Keratinocyte (primary cell): ENCODE data around the gene SFN.
"Not testable (repeated sequence)": the region's sequence is repeated elsewhere in the genome, so short reads cannot be mapped to it uniquely, and the experiment has no call there.

Experiments used
- EZH2 ChIP-seq: IDR thresholded peaks from one replicate; pipeline ENCODE4 v1.6.1; 2012; ENCODE audit warnings: inconsistent platforms, mild to moderate bottlenecking, low read length, moderate library complexity
- TF ChIP-seq, protein P1 (sequence below), 3 experiments: IDR thresholded peaks in 1 of 3; conservative IDR thresholded peaks in 1 of 3; optimal IDR thresholded peaks in 1 of 3; 2 replicates in 2 of 3; 3 replicates in 1 of 3; pipeline versions ENCODE3 to v1.5.1; 2011; ENCODE audit warnings: low read length in 3 of 3, mild to moderate bottlenecking in 3 of 3, moderate library complexity in 2 of 3, control low read depth in 1 of 3, inconsistent platforms in 1 of 3; ENCODE audit not compliant: insufficient read depth in 2 of 3; ENCODE audit errors: extremely low read depth in 1 of 3

DNA sequence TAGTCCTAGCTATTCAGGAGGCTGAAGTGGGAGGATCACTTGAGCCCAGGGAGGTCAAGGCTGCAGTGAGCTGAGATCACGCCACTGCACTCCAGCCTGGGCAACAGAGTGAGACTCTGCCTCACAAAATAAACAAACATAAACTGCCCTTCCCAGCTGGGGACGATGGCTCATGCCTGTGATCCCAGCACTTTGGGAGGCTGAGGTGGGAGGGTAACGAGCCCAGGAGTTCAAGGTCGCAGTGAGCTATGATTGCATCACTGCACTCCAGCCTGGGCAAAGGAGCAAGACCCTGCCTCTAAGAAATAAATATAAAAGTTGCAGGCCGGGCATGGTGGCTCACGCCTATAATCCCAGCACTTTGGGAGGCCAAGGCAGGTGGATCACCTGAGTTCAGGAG, 18.7 kb downstream of the SFN start:
- TF ChIP-seq, protein P1, sequence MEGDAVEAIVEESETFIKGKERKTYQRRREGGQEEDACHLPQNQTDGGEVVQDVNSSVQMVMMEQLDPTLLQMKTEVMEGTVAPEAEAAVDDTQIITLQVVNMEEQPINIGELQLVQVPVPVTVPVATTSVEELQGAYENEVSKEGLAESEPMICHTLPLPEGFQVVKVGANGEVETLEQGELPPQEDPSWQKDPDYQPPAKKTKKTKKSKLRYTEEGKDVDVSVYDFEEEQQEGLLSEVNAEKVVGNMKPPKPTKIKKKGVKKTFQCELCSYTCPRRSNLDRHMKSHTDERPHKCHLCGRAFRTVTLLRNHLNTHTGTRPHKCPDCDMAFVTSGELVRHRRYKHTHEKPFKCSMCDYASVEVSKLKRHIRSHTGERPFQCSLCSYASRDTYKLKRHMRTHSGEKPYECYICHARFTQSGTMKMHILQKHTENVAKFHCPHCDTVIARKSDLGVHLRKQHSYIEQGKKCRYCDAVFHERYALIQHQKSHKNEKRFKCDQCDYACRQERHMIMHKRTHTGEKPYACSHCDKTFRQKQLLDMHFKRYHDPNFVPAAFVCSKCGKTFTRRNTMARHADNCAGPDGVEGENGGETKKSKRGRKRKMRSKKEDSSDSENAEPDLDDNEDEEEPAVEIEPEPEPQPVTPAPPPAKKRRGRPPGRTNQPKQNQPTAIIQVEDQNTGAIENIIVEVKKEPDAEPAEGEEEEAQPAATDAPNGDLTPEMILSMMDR (optimal IDR thresholded peaks at IDR 0.05 in 1 of 3, IDR thresholded peaks at IDR 0.05 in 1 of 3, conservative IDR thresholded peaks at IDR 0.05 in 1 of 3; ENCODE audit: extremely low read depth in 1 of 3, insufficient read depth in 2 of 3, low read length in 3 of 3): not testable (repeated sequence)
- not testable (repeated sequence) for TF ChIP-seq EZH2
